ENCODE data around the gene GOLGA1.
A peak's percentile ranks its signal among the peaks of the same experiment; 100 is the strongest.
"Not testable (repeated sequence)": the region's sequence is repeated elsewhere in the genome, so short reads cannot be mapped to it uniquely, and the experiment has no call there.

The GOLGA1 gene

GRCh38 chr9:124939944-124940343, 939 bp downstream of the GOLGA1 start:
- no peak for DNase-seq

- peak; percentile 57 for DNase-seq
Measured at GRCh38 chr9:124934290-124934689, 6.6 kb downstream of the GOLGA1 start.

GRCh38 chr9:124932333-124932732, 8.6 kb downstream of the GOLGA1 start:
- DNase-seq, result no peak

GRCh38 chr9:124929464-124929863, 11.4 kb downstream of the GOLGA1 start:
- no peak for DNase-seq

GRCh38 chr9:124928116-124928515, 12.8 kb downstream of the GOLGA1 start:
- DNase-seq, result no peak

GRCh38 chr9:124920394-124920793, 20.5 kb downstream of the GOLGA1 start:
- DNase-seq, result not testable (repeated sequence)

- DNase-seq, result no peak
Measured at GRCh38 chr9:124914753-124915405, 26.0 kb downstream of the GOLGA1 start.

- no peak for DNase-seq
Measured at GRCh38 chr9:124913378-124913777, 27.5 kb downstream of the GOLGA1 start.

- DNase-seq, result no peak
Measured at GRCh38 chr9:124911766-124912165, 29.1 kb downstream of the GOLGA1 start.

- no peak for DNase-seq
Measured at GRCh38 chr9:124908098-124908497, 32.8 kb downstream of the GOLGA1 start.

- DNase-seq, result no peak
Measured at GRCh38 chr9:124906966-124907365, 33.9 kb downstream of the GOLGA1 start.

GRCh38 chr9:124899845-124900244, 41.0 kb downstream of the GOLGA1 start:
- DNase-seq, result no peak

- DNase-seq, result no peak
Measured at GRCh38 chr9:124897570-124898460, 43.1 kb downstream of the GOLGA1 start.

GRCh38 chr9:124894741-124895170, 46.1 kb downstream of the GOLGA1 start:
- DNase-seq, result peak; percentile 42

GRCh38 chr9:124894035-124894740, 46.7 kb downstream of the GOLGA1 start:
- no peak for DNase-seq

- DNase-seq, result no peak
Measured at GRCh38 chr9:124890179-124890578, 50.7 kb downstream of the GOLGA1 start.

- no peak for DNase-seq
Measured at GRCh38 chr9:124889006-124889405, 51.9 kb downstream of the GOLGA1 start.

GRCh38 chr9:124887832-124888231, 53.1 kb downstream of the GOLGA1 start:
- DNase-seq, result no peak

GRCh38 chr9:124886866-124887492, 53.9 kb downstream of the GOLGA1 start:
- no peak for DNase-seq

GRCh38 chr9:124886461-124886860, 54.4 kb downstream of the GOLGA1 start:
- DNase-seq, result no peak

- no peak for DNase-seq
Measured at GRCh38 chr9:124885551-124885950, 55.3 kb downstream of the GOLGA1 start.

- DNase-seq, result no peak
Measured at GRCh38 chr9:124884376-124884775, 56.5 kb downstream of the GOLGA1 start.

GRCh38 chr9:124882231-124882630, 58.7 kb downstream of the GOLGA1 start:
- no peak for DNase-seq

All from fibroblast of skin of right quadriceps (primary cell).